Caco-2 (cell line): ENCODE measurements around the gene PLEKHN1. TPM values are rescaled to one million over a fixed set of nuclear protein-coding genes. Genes with fewer than 3 reads are reported as not detected.

Experiments used
- BruUV-seq: library from RNA; stranded (reverse); fragments of 400-500 nt; replicated peaks from 2 replicates; lab custom pipeline; 2021; lab: Mats Ljungman, UMichigan
- CTCF ChIA-PET: fragments of 300-600 bp; sonication (Branson Sonifier 250); formaldehyde crosslinking; loops from one replicate; lab custom pipeline; 2022; ENCODE audit warnings: antibody characterized with exemption; lab: Charles Lee
- POLR2A ChIA-PET: fragments of 300-600 bp; sonication (Branson Sonifier 250); formaldehyde crosslinking; loops from one replicate; lab custom pipeline; 2022; ENCODE audit warnings: antibody characterized with exemption; lab: Charles Lee
- DNase-seq, 2 experiments: peaks; one replicate each; pipeline versions ENCODE4 v3.0.0 to v3.0.0-alpha.2; 2020 to 2022
- H3K27me3 ChIP-seq: replicated peaks from 2 replicates; pipeline ENCODE4 v1.6.0; 2011; ENCODE audit warnings: low read length; ENCODE audit not compliant: control insufficient read depth, insufficient read depth
- H3K36me3 ChIP-seq: 2 replicates; pipeline ENCODE4 v1.5.1; 2011; ENCODE audit warnings: low read length; ENCODE audit not compliant: control insufficient read depth, insufficient read depth
- H3K4me1 ChIP-seq: fragments of 250-450 bp; sonication (Bioruptor Pico); 2 replicates; pipeline ENCODE4 v1.5.1; 2020; ENCODE audit warnings: mild to moderate bottlenecking
- H3K4me3 ChIP-seq: 2 replicates; pipeline ENCODE4 v1.5.1; 2011; ENCODE audit warnings: low read depth, mild to moderate bottlenecking, control low read depth, low read length
- H3K9me3 ChIP-seq: fragments of 250-450 bp; sonication (Bioruptor Pico); 2 replicates; pipeline ENCODE4 v1.5.1; 2020; ENCODE audit warnings: mild to moderate bottlenecking, moderate library complexity
- H3K27ac Mint-ChIP-seq: one replicate; pipeline ENCODE4 v1.8.0; 2022; ENCODE audit warnings: mixed read lengths; ENCODE audit not compliant: unreplicated experiment
- H3K27me3 Mint-ChIP-seq: one replicate; pipeline ENCODE4 v1.8.0; 2022; ENCODE audit warnings: mixed read lengths; ENCODE audit not compliant: insufficient read depth, unreplicated experiment
- H3K36me3 Mint-ChIP-seq: one replicate; pipeline ENCODE4 v1.8.0; 2022; ENCODE audit warnings: mild to moderate bottlenecking, mixed read lengths; ENCODE audit not compliant: insufficient read depth, unreplicated experiment
- H3K4me1 Mint-ChIP-seq: one replicate; pipeline ENCODE4 v1.8.0; 2022; ENCODE audit warnings: low read depth, mixed read lengths; ENCODE audit not compliant: unreplicated experiment
- H3K4me3 Mint-ChIP-seq: one replicate; pipeline ENCODE4 v1.8.0; 2022; ENCODE audit warnings: mild to moderate bottlenecking, moderate library complexity, mixed read lengths; ENCODE audit not compliant: unreplicated experiment
- H3K9me3 Mint-ChIP-seq: one replicate; pipeline ENCODE4 v1.8.0; 2022; ENCODE audit warnings: mixed read lengths; ENCODE audit not compliant: unreplicated experiment
- intact Hi-C: fragments of 100-400 bp; cut with micrococcal nuclease; formaldehyde crosslinking; loops from one replicate; pipeline ENCODE4 v1.10.0; 2022; ENCODE audit not compliant: unreplicated experiment
- total RNA-seq: library from RNA; stranded (reverse); gene quantifications from 2 replicates; pipeline ENCODE4 v1.2.3, GENCODE V29; 2022
- TF ChIP-seq, protein P1 (sequence below), 2 experiments: fragments of 200-600 bp in 1 of 2; IDR thresholded peaks; 1 replicate in 1 of 2; 2 replicates in 1 of 2; pipeline versions ENCODE4 v1.5.1 to v1.8.0; 2011 to 2022; ENCODE audit warnings: antibody characterized with exemption in 1 of 2, control low read depth in 1 of 2, inconsistent platforms in 1 of 2, low read depth in 1 of 2, low read length in 1 of 2, mild to moderate bottlenecking in 1 of 2, moderate library complexity in 1 of 2; ENCODE audit not compliant: insufficient read depth in 1 of 2, severe bottlenecking in 1 of 2, unreplicated experiment in 1 of 2

Gene PLEKHN1
- total RNA-seq, 1 experiment from 2014 or later = 3.1 TPM

DNA sequence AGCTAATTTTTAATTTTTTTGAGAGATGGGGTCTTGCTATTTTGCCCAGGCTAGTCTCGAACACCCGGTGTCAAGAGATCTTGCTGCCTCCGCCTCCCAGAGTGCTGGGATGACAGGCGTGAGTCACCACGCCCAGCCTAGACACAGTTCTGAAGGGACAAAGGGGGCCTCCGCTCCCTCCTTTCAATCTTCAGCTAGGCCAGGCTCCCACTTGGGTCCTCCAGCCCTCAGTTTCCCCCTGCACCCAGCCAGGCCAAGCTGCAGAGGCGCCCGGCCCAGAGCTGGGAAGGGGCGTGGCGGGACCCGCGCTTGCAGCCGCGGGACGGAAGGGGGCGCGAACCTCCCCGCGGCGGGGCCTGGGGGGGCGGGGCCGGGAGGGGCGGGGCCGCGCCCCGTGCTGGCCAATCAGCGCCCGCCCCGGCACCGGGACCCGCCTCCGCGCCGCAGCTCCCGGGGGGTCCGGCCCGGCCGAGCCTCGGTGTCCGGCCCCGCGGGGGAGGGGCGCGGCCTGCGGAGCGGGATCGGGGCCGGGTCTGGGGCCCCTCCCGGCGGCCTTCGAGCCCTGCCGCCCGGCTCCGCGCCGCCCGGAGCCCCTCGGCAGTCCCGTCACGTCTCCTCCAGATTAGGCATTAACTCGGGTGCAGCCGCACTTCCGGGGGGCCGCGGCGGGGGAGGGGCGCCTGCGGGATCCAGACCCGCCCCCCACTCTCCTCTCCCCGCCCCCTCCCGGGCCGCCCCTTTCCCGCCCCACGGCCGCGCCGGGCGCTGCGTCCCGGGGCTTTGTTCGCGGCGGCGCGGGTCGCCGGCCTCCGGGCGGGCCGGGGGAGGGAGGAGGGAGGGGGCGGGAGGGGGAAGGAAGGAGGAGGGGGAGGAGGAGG, 53.1 kb downstream of the PLEKHN1 start:
- H3K4me3 Mint-ChIP-seq = no peak overlapping the region
- H3K4me1 Mint-ChIP-seq = peaks cover 13% of the 10 kb centered on the region

DNA sequence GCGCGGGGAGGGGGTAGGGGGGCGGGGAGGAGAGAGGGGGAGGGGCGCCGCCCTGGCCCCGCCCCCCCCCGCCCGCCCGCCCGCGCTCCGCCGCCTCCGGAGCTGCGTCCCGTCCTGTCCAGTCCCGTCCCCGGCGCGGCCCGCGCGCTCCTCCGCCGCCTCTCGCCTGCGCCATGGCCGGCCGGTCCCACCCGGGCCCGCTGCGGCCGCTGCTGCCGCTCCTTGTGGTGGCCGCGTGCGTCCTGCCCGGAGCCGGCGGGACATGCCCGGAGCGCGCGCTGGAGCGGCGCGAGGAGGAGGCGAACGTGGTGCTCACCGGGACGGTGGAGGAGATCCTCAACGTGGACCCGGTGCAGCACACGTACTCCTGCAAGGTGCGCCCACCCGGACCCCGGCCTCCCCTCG, 53.7 kb downstream of the PLEKHN1 start, which contains the start of gene AGRN:
TSS of gene AGRN (plus strand) at position 121 of the 405 bp plus-strand sequence. CDS start at position 174, 53 bp downstream.
- intact Hi-C loops = loop anchor here (1.0 to 5.0 kb wide), 3 partner anchors 19 to 142 kb away; partner anchors contain the start of gene HES4
- peak within 1 kb of the TSS; percentile 67 for H3K4me3 Mint-ChIP-seq
- Histone ChIP-seq H3K9me3 (no peaks in the 10 kb centered on the region), H3K36me3 (peaks cover 2% of the 10 kb centered on the region; the same call in 1 of the 2 replicates), H3K27me3 (no peaks in the 10 kb centered on the region), H3K4me3 (peak within 1 kb of the TSS; percentile 88), H3K4me1 (peaks cover 42% of the 10 kb centered on the region)
- H3K9me3 Mint-ChIP-seq = no peaks in the 10 kb centered on the region
- POLR2A ChIA-PET = interaction anchor here (0.6 to 1.7 kb wide), 6 partner anchors 13 to 270 kb away, joined by 3 to 16 read pairs (median 4); partner anchors contain the start of gene HES4
- TF ChIP-seq, protein P1, sequence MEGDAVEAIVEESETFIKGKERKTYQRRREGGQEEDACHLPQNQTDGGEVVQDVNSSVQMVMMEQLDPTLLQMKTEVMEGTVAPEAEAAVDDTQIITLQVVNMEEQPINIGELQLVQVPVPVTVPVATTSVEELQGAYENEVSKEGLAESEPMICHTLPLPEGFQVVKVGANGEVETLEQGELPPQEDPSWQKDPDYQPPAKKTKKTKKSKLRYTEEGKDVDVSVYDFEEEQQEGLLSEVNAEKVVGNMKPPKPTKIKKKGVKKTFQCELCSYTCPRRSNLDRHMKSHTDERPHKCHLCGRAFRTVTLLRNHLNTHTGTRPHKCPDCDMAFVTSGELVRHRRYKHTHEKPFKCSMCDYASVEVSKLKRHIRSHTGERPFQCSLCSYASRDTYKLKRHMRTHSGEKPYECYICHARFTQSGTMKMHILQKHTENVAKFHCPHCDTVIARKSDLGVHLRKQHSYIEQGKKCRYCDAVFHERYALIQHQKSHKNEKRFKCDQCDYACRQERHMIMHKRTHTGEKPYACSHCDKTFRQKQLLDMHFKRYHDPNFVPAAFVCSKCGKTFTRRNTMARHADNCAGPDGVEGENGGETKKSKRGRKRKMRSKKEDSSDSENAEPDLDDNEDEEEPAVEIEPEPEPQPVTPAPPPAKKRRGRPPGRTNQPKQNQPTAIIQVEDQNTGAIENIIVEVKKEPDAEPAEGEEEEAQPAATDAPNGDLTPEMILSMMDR (IDR thresholded peaks at IDR 0.05; ENCODE audit: insufficient read depth in 1 of 2, low read depth in 1 of 2, low read length in 1 of 2, severe bottlenecking in 1 of 2, unreplicated experiment in 1 of 2) = no peak
- H3K27ac Mint-ChIP-seq = peak within 1 kb of the TSS; percentile 32
- no peaks in the 10 kb centered on the region for H3K27me3 Mint-ChIP-seq
- peak in 1 of 2 experiments; percentile 53 for DNase-seq
- peaks cover 13% of the 10 kb centered on the region for H3K4me1 Mint-ChIP-seq
- no TSS peak for BruUV-seq
- CTCF ChIA-PET = interaction anchor here (1.5 to 1.6 kb wide), 2 partner anchors 13 to 18 kb away, joined by 6 to 10 read pairs; no protein-coding TSS in a partner anchor
- H3K36me3 Mint-ChIP-seq = peaks cover 28% of the 10 kb centered on the region

More for the DNA sequence above, 53.1 kb downstream of the PLEKHN1 start:
- intact Hi-C loops = loop anchor here (1.0 to 5.0 kb wide), 3 partner anchors 19 to 143 kb away; partner anchors contain the start of gene HES4
- Histone ChIP-seq H3K36me3 (peaks cover 2% of the 10 kb centered on the region; the same call in 1 of the 2 replicates), H3K4me1 (peaks cover 35% of the 10 kb centered on the region), H3K9me3 (no peaks in the 10 kb centered on the region), H3K4me3 (peak overlapping the region; percentile 16), H3K27me3 (no peaks in the 10 kb centered on the region)
- peak; percentile 90 to 93 for DNase-seq
- no peak overlapping the region for H3K27ac Mint-ChIP-seq
- POLR2A ChIA-PET = interaction anchor here (0.6 to 1.7 kb wide), 5 partner anchors 12 to 60 kb away, joined by 3 to 16 read pairs (median 5); partner anchors contain the start of gene HES4
- TF ChIP-seq, protein P1 (IDR thresholded peaks at IDR 0.05; ENCODE audit: insufficient read depth in 1 of 2, low read depth in 1 of 2, low read length in 1 of 2, severe bottlenecking in 1 of 2, unreplicated experiment in 1 of 2) = peak; percentile 14 to 32
- BruUV-seq = no TSS peak
- no peaks in the 10 kb centered on the region for H3K9me3 Mint-ChIP-seq
- no peaks in the 10 kb centered on the region for H3K27me3 Mint-ChIP-seq
- CTCF ChIA-PET = interaction anchor here (0.6 to 1.6 kb wide), 4 partner anchors 13 to 150 kb away, joined by 3 to 10 read pairs (median 4); no protein-coding TSS in a partner anchor
- H3K36me3 Mint-ChIP-seq = peaks cover 24% of the 10 kb centered on the region
